GM12874 (cell line): Measurements from ENCODE around the gene MROH7.

Experiments used
- CTCF ChIP-seq: IDR thresholded peaks from 2 replicates; pipeline ENCODE4 v1.5.1; 2011; ENCODE audit warnings: low read depth, mild to moderate bottlenecking, control low read depth, low read length, moderate library complexity; ENCODE audit not compliant: insufficient read depth

MROH7 gene

GRCh38 chr1:54745864-54746263 is 104.3 kb downstream of the MROH7 start:
- TF ChIP-seq CTCF: no peak

GRCh38 chr1:54748094-54748835 is 106.7 kb downstream of the MROH7 start:
- no peak for TF ChIP-seq CTCF

- no peak for TF ChIP-seq CTCF
Observed at GRCh38 chr1:54750596-54750995, 109.0 kb downstream of the MROH7 start.

GRCh38 chr1:54751426-54751825 is 109.8 kb downstream of the MROH7 start:
- no peak for TF ChIP-seq CTCF

GRCh38 chr1:54754045-54754444 is 112.5 kb downstream of the MROH7 start:
- no peak for TF ChIP-seq CTCF

- TF ChIP-seq CTCF: no peak
Observed at GRCh38 chr1:54754486-54755285, 113.1 kb downstream of the MROH7 start.

GRCh38 chr1:54757833-54758232 is 116.2 kb downstream of the MROH7 start:
- no peak for TF ChIP-seq CTCF
